GM12801 (cell line): ENCODE results near the gene GRN.

ENCODE experiments used
- CTCF ChIP-seq: IDR thresholded peaks from one replicate; pipeline ENCODE4 v1.5.1; 2011; ENCODE audit warnings: control low read depth; ENCODE audit not compliant: insufficient read length; ENCODE audit errors: extremely low read depth

The GRN gene

GRCh38 chr17:44315760-44316731 is 29.1 kb upstream of the GRN start:
- no peak for TF ChIP-seq CTCF

- TF ChIP-seq CTCF = no peak
These were observed 27.6 kb upstream of the GRN start for GRCh38 chr17:44317545-44317944.

GRCh38 chr17:44318077-44318892 is 26.8 kb upstream of the GRN start:
- no peak for TF ChIP-seq CTCF

GRCh38 chr17:44320066-44320465 is 25.0 kb upstream of the GRN start:
- no peak for TF ChIP-seq CTCF

GRCh38 chr17:44321246-44322120 is 23.6 kb upstream of the GRN start:
- no peak for TF ChIP-seq CTCF

- TF ChIP-seq CTCF = no peak
These were observed 22.7 kb upstream of the GRN start for GRCh38 chr17:44322236-44322895.
